GM19438 (cell line): Measurements from ENCODE around the gene C15orf40.
"Not testable (repeated sequence)": the region's sequence is repeated elsewhere in the genome, so short reads cannot be mapped to it uniquely, and the experiment has no call there.

ENCODE experiments used
- ATAC-seq: cut with Tn5 transposase; IDR thresholded peaks from one replicate; pipeline ENCODE4 v1.9.1; 2021; ENCODE audit warnings: low read depth; ENCODE audit not compliant: unreplicated experiment

Gene C15orf40

DNA sequence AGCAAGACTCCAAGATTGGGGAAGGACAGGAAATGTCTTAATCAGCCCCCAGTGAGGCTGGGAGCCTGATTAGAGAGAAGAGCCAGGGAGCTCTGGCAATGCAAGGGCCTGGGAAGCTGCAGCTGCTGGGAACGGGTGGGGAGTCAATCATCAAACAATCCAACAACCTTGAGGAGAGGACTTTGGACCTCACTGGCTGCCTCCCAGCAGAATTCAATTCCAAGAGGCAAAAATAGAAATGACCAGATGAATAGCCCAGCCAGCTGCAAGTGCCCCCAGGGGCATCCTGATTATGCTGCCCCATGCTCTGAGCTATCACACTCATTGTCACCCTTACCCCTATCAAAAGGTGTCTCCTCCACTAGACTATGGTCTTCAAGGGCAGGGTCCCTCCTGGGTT is 52.8 kb downstream of the C15orf40 start:
- no peak for ATAC-seq

DNA sequence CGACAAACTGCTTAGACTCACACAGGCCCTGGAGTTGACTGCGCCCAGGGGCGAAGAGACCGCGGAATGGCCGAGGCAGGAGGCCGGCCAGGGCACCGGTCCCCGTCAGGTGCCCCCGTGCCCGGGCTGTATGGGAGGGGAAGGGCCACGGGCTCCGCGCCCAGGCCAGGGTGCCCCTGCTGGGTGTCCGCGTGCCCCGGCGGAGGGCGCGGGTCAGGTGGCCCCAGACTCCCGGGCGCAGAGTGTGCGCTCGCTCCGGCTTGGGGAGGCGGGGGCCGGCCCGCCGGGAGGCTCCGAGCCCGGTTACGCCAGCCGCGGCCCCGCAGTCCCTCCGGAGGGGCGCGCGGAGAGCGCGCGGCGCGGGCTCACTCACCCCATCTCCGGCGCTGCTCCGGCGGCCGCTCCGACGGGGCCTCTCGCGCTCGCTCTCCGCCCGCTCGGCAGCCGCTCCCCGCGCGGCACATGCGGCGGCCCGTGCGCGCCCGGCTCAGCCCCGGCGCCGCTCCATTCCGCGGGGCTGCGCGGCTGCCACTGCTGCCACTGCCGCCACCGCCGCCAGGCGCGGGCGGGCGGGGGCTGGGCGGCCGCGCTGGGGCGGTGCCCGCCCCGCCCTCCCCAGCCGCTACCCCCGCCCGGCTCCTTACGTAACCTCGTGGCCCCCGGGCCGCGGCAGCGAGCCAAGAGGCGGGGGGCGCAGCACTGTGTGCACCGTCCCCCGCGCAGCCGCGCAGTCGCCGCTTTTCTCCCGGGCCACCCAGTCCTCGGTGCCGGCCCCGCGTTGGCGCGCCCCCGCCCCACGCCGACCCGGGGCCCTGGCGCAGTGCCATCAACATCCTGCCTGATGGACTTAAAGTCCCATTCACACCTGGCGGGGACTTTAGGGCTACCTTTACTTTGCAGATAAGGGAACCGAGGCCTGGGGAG is 59.0 kb downstream of the C15orf40 start, which contains the start of gene HOMER2:
Gene HOMER2 (minus strand): TSS at position 563 of the 924 bp plus-strand sequence. CDS start 185 bp downstream, at position 378.
- no peak for ATAC-seq

DNA sequence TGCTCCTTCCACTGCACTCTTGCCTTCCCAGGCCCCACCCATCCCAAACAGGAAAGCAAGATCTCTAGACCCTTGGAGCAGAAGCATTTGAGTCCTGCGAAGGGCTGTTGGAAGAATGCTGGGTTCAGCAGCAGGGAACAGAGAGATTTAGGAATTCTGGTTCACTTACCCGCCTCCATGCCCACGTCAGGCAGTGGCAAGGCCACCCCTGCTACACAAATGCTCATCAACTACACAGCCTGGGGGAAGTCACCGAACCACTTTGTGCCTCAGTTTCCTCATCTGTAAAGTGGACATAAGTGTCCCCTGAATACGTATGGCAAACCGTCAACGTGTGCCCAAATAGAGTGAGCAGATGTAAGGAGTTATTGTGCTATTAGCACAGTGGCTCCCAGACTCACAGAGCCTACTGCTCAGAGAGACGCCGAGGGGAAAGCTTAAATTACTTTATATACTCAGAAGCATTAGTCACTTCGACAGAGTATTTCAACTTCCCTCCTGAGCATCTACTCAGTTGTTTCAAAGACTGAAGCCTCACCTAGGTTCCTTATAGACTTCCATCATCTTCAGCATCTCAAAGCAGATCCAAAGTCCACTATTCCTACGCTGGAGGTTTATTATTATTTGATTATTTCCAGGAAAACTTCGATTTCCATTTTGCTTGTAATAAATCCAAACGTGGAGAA is 59.8 kb downstream of the C15orf40 start:
- ATAC-seq: no peak

DNA sequence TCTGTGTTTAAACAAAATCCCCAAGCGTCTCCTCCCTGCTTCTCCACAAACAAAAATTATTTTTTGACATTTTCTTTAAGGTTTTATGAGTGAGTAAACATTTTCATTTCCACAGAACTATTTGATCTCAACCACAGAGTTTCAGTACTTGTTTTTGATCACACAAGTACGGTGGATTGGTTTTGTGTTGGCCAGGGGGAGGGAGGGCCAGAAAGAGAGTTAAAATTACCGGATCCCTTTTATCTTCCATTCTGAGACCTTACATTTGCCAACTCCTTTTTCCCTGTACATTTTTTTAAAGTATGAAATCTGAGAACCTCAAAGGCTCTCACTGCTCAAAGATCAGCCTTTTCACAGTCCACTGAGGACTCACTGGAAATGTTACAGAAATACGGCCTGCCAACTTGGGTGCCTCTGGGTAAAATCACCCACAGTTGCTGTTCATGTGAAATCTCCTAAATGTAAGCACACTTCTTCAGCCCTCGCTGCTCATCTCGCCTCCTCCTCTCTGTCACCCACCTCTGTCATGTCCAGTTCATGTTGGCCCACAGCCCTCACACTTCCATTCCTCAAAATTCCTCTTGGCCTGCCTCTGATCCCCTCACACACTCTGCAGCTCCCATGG is 60.6 kb downstream of the C15orf40 start:
- no peak for ATAC-seq

- no peak for ATAC-seq
These were observed 61.1 kb downstream of the C15orf40 start for GRCh38 chr15:82950295-82950694.

DNA sequence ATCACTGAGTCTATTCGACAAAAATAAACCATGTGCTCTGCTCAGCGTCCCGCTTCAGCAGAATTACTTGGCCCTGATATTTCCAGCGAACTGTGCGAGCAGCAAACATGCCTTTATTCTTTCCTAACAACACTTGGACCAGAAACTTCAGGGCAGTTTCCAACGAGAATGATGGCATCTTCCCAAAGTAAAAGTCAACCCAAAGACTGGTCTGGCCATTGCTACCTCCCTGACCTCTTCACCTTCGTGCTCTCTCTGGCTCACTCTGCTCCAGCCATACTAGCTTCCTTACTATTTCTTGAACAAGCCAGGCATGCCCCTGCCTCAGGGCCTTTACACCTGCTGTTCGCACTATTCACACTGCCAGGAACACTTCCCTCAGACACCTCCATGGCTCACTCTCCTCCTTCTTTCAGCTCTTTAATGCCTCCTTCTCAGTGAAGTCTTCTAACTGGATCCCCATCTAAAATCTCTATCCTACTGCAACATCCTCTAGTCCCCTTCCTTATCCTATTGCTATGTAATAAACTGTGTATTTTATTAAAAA is 65.2 kb downstream of the C15orf40 start:
- ATAC-seq: no peak

- no peak for ATAC-seq
These were observed 66.1 kb downstream of the C15orf40 start for GRCh38 chr15:82945326-82945725.

DNA sequence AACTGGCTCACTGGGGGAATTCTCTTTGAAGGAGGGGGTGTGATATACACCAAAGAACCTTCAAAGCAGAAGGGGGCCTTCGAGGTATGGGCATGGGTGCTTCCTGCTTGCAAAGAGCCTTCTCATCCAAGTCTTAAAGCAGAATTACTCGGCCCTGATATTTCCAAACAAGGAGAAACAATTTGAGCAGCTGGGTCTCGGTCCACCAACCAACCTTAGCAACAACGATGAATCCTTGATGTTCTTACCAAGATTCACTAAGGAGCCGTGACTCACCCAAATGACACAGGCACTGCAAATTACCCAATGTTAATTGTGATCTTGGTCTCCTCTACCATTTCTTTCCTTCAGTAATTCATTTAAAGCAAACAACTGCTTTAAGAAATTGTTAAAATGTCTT is 66.6 kb downstream of the C15orf40 start:
- ATAC-seq: no peak

- ATAC-seq: no peak
These were observed 67.4 kb downstream of the C15orf40 start for GRCh38 chr15:82944056-82944455.

GRCh38 chr15:82943176-82943575 is 68.3 kb downstream of the C15orf40 start:
- no peak for ATAC-seq

GRCh38 chr15:82942691-82943090 is 68.7 kb downstream of the C15orf40 start:
- ATAC-seq: no peak

DNA sequence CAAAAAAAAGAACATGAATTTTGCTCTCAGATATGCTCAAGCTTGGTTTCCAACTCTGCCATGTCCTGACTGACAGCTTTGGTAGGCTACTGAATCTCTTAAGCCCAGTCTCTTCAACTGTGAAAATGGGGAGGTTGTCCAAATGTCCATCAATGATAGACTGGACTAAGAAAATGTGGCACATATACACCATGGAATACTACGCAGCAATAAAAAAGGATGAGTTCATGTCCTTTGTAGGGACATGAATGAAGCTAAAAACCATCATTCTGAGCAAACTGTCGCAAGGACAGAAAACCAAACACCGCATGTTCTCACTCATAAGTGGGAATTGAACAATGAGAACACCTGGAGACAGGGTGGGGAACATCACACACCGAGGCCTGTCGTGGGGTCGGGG is 71.8 kb downstream of the C15orf40 start:
- ATAC-seq: not testable (repeated sequence)
